NB4 (cell line): ENCODE measurements around the gene ALS2CL.

Source experiments
- CTCF ChIP-seq: IDR thresholded peaks from one replicate; pipeline ENCODE4 v1.5.1; 2012; ENCODE audit warnings: low read depth, low read length
- POLR2A ChIP-seq: IDR thresholded peaks from 2 replicates; pipeline ENCODE4 v1.6.1; 2011; ENCODE audit warnings: mild to moderate bottlenecking; ENCODE audit not compliant: insufficient read length; ENCODE audit errors: extremely low read depth

- TF ChIP-seq CTCF (no peak), POLR2A (no peak)
Observed at GRCh38 chr3:46627078-46627477, 66.4 kb downstream of the ALS2CL start.
